Fibroblast of lung (primary cell): ENCODE results near the gene SPTAN1. TPM values are rescaled to one million over a fixed set of nuclear protein-coding genes. Genes with fewer than 3 reads are reported as not detected.

Experiments used
- DNase-seq, 2 donors: peaks; one replicate each; pipeline versions ENCODE4 v3.0.0 to v3.0.0-alpha.2; 2010; ENCODE audit warnings: low read depth in 2 of 2
- H2AFZ ChIP-seq: 2 replicates; pipeline ENCODE4 v1.5.1; 2012; ENCODE audit warnings: low read length, control low read depth, inconsistent platforms
- H3K27ac ChIP-seq: 2 replicates; pipeline ENCODE4 v1.5.1; 2011; ENCODE audit warnings: low read length, control low read depth; ENCODE audit not compliant: insufficient read depth
- H3K27me3 ChIP-seq: 2 replicates; pipeline ENCODE4 v1.5.1; 2011; ENCODE audit warnings: mild to moderate bottlenecking, low read length; ENCODE audit not compliant: control insufficient read depth, insufficient read depth
- H3K36me3 ChIP-seq: 2 replicates; pipeline ENCODE4 v1.5.1; 2011; ENCODE audit warnings: low read length; ENCODE audit not compliant: control insufficient read depth, insufficient read depth
- H3K4me1 ChIP-seq: 2 replicates; pipeline ENCODE4 v1.5.1; 2011; ENCODE audit warnings: low read length; ENCODE audit not compliant: control insufficient read depth, insufficient read depth; ENCODE audit errors: extremely low read depth
- H3K4me2 ChIP-seq: 2 replicates; pipeline ENCODE4 v1.5.1; 2011; ENCODE audit warnings: low read length, control low read depth; ENCODE audit not compliant: insufficient read depth; ENCODE audit errors: extremely low read depth
- H3K4me3 ChIP-seq, 4 experiments: fragments of 200-600 bp in 1 of 4; sonication (generic) in 1 of 4; replicated peaks in 1 of 4; 2 replicates each; pipeline ENCODE4 v1.5.1; 2011 to 2016; ENCODE audit warnings: low read length in 4 of 4, low read depth in 3 of 4, mild to moderate bottlenecking in 3 of 4, control low read depth in 2 of 4, inconsistent platforms in 1 of 4, mixed read lengths in 1 of 4; ENCODE audit not compliant: insufficient read depth in 1 of 4; ENCODE audit errors: control extremely low read depth in 1 of 4
- H3K79me2 ChIP-seq: 2 replicates; pipeline ENCODE4 v1.5.1; 2012; ENCODE audit warnings: mild to moderate bottlenecking, low read length, inconsistent platforms; ENCODE audit not compliant: control insufficient read depth, insufficient read depth
- H3K9ac ChIP-seq: 2 replicates; pipeline ENCODE4 v1.5.1; 2011; ENCODE audit warnings: mild to moderate bottlenecking, low read length, control low read depth; ENCODE audit not compliant: insufficient read depth
- H3K9me3 ChIP-seq: 2 replicates; pipeline ENCODE4 v1.5.1; 2012; ENCODE audit warnings: low read depth, low read length; ENCODE audit not compliant: control insufficient read depth, insufficient read depth
- H4K20me1 ChIP-seq: 2 replicates; pipeline ENCODE4 v1.5.1; 2011; ENCODE audit warnings: low read length; ENCODE audit not compliant: control insufficient read depth, insufficient read depth; ENCODE audit errors: extremely low read depth
- EZH2 ChIP-seq: IDR thresholded peaks from 2 replicates; pipeline ENCODE4 v1.5.1; 2012; ENCODE audit warnings: low read length, control low read depth, mild to moderate bottlenecking; ENCODE audit errors: missing control alignments
- polyA plus RNA-seq, 2 donors: library from polyadenylated mRNA; depleted of rRNA in 1 of 2; stranded (reverse) in 1 of 2; unstranded in 1 of 2; fragments of >200 nt; gene quantifications; 2 replicates each; pipeline ENCODE4 v1.2.1, GENCODE V29; 2011 to 2012; ENCODE audit warnings: missing spikeins in 1 of 2
- total RNA-seq: library from RNA; depleted of rRNA; stranded (reverse); fragments of >200 nt; gene quantifications from 2 replicates; pipeline ENCODE4 v1.2.1, GENCODE V29; 2014
- TF ChIP-seq, protein P1 (sequence below), 2 donors: IDR thresholded peaks in 1 of 2; conservative IDR thresholded peaks in 1 of 2; 1 replicate in 1 of 2; 2 replicates in 1 of 2; pipeline ENCODE4 v1.5.1; 2011 to 2012; ENCODE audit warnings: low read length in 2 of 2, control low read depth in 1 of 2, inconsistent platforms in 1 of 2, low read depth in 1 of 2, mild to moderate bottlenecking in 1 of 2

SPTAN1 gene
- total and polyA plus RNA-seq, 2 donors (not counting 1 experiment from before 2014, with no cell fraction given): 189 to 518 TPM

DNA sequence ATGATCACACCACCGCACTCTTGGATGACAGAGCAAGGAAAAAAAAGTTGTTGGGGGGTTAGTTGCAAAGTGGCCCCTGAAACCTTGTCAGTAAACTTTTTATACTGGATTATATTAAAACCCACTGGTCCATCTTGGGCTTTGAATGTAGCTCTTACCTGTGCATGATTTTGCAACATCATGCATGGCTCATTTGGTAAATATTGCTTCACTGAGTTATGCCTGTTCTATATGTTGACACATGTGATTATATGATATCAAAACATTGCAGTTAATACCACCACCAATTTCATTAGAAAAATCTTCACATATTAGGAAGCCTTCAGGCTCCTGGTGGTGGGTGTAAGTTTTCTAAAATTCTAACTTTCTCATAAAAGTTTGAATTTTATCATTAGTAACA, 62.3 kb downstream of the SPTAN1 start:
- Histone ChIP-seq H3K79me2 (no peaks in the 10 kb centered on the region), H3K27ac (no peak overlapping the region), H3K27me3 (no peaks in the 10 kb centered on the region), H3K4me2 (no peak overlapping the region), H3K36me3 (peaks cover 44% of the 10 kb centered on the region), H4K20me1 (no peaks in the 10 kb centered on the region), H3K9me3 (no peaks in the 10 kb centered on the region), H3K4me1 (no peaks in the 10 kb centered on the region), H3K9ac (no peak overlapping the region), H2AFZ (no peak overlapping the region), H3K4me3 (no peak overlapping the region)
- TF ChIP-seq, protein P1, sequence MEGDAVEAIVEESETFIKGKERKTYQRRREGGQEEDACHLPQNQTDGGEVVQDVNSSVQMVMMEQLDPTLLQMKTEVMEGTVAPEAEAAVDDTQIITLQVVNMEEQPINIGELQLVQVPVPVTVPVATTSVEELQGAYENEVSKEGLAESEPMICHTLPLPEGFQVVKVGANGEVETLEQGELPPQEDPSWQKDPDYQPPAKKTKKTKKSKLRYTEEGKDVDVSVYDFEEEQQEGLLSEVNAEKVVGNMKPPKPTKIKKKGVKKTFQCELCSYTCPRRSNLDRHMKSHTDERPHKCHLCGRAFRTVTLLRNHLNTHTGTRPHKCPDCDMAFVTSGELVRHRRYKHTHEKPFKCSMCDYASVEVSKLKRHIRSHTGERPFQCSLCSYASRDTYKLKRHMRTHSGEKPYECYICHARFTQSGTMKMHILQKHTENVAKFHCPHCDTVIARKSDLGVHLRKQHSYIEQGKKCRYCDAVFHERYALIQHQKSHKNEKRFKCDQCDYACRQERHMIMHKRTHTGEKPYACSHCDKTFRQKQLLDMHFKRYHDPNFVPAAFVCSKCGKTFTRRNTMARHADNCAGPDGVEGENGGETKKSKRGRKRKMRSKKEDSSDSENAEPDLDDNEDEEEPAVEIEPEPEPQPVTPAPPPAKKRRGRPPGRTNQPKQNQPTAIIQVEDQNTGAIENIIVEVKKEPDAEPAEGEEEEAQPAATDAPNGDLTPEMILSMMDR (conservative IDR thresholded peaks at IDR 0.05 in 1 of 2, IDR thresholded peaks at IDR 0.05 in 1 of 2; ENCODE audit: low read depth in 1 of 2, low read length in 2 of 2): no peak
- no peak for TF ChIP-seq EZH2
- DNase-seq: no peak

DNA sequence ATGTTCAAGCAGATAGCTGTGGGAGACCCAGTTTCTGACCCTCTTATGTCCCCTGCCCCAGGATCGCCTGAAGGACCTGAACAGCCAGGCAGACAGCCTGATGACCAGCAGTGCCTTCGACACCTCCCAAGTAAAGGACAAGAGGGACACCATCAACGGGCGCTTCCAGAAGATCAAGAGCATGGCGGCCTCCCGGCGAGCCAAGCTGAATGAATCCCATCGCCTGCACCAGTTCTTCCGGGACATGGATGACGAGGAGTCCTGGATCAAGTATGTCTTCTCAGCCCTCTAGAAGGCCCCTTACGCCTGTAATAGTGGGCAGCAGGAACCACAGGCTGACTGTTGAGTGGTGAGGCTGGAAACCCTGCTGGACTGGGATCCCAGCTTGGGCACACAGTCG, 63.2 kb downstream of the SPTAN1 start:
- H3K27ac ChIP-seq: no peak overlapping the region
- no peak overlapping the region for H2AFZ ChIP-seq
- no peaks in the 10 kb centered on the region for H4K20me1 ChIP-seq
- H3K9ac ChIP-seq: no peak overlapping the region
- DNase-seq: no peak
- no peak overlapping the region for H3K4me2 ChIP-seq
- no peaks in the 10 kb centered on the region for H3K27me3 ChIP-seq
- TF ChIP-seq, protein P1 (conservative IDR thresholded peaks at IDR 0.05 in 1 of 2, IDR thresholded peaks at IDR 0.05 in 1 of 2; ENCODE audit: low read depth in 1 of 2, low read length in 2 of 2): no peak
- TF ChIP-seq EZH2: no peak
- H3K36me3 ChIP-seq: peaks cover 47% of the 10 kb centered on the region
- H3K4me3 ChIP-seq: no peak overlapping the region
- no peaks in the 10 kb centered on the region for H3K79me2 ChIP-seq
- no peaks in the 10 kb centered on the region for H3K4me1 ChIP-seq
- H3K9me3 ChIP-seq: no peaks in the 10 kb centered on the region

DNA sequence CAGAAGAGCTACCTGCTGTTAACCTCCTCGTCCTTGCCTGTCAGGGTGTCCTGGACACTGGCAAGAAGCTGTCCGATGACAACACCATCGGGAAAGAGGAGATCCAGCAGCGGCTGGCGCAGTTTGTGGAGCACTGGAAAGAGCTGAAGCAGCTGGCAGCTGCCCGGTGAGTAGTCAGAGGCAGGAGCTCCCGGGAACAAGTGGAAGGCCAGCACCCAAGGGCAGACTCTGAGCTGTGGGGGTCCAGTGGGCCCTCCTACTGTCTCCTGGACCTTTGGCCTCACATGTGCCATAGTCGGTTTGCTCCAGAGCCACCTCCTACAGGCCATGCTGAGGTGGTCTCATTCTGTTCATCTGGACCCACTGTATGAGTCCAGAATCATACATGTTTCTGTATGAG, 65.6 kb downstream of the SPTAN1 start:
- H3K9ac ChIP-seq: no peak overlapping the region
- H3K4me3 ChIP-seq: no peak overlapping the region
- H3K4me1 ChIP-seq: no peaks in the 10 kb centered on the region
- no peaks in the 10 kb centered on the region for H3K79me2 ChIP-seq
- no peaks in the 10 kb centered on the region for H3K27me3 ChIP-seq
- no peaks in the 10 kb centered on the region for H3K9me3 ChIP-seq
- H2AFZ ChIP-seq: no peak overlapping the region
- TF ChIP-seq, protein P1 (conservative IDR thresholded peaks at IDR 0.05 in 1 of 2, IDR thresholded peaks at IDR 0.05 in 1 of 2; ENCODE audit: low read depth in 1 of 2, low read length in 2 of 2): no peak
- no peak for TF ChIP-seq EZH2
- H3K27ac ChIP-seq: no peak overlapping the region
- no peak overlapping the region for H3K4me2 ChIP-seq
- no peaks in the 10 kb centered on the region for H4K20me1 ChIP-seq
- H3K36me3 ChIP-seq: peaks cover 48% of the 10 kb centered on the region
- DNase-seq: no peak
